GM10266 (cell line): Measurements from ENCODE around the gene PCSK2.

Experiments
- DNase-seq: peaks from one replicate; pipeline ENCODE4 v3.0.0; 2012; ENCODE audit errors: extremely low spot score
- CTCF ChIP-seq: IDR thresholded peaks from 2 replicates; pipeline ENCODE4 v1.5.1; 2012; ENCODE audit warnings: mild to moderate bottlenecking, low read depth; ENCODE audit not compliant: control insufficient read depth, insufficient read depth; ENCODE audit errors: missing control alignments

PCSK2 gene

GRCh38 chr20:17372806-17373440 lies 146.1 kb downstream of the PCSK2 start:
- DNase-seq, result no peak
- no peak for TF ChIP-seq CTCF

GRCh38 chr20:17374086-17374485 lies 147.2 kb downstream of the PCSK2 start:
- TF ChIP-seq CTCF, result no peak
- no peak for DNase-seq

GRCh38 chr20:17376031-17376430 lies 149.2 kb downstream of the PCSK2 start:
- no peak for TF ChIP-seq CTCF
- no peak for DNase-seq

GRCh38 chr20:17377231-17377630 lies 150.4 kb downstream of the PCSK2 start:
- no peak for DNase-seq
- no peak for TF ChIP-seq CTCF

GRCh38 chr20:17379651-17380050 lies 152.8 kb downstream of the PCSK2 start:
- DNase-seq, result no peak
- TF ChIP-seq CTCF, result no peak

GRCh38 chr20:17380801-17381200 lies 154.0 kb downstream of the PCSK2 start:
- TF ChIP-seq CTCF, result no peak
- no peak for DNase-seq

GRCh38 chr20:17381724-17382123 lies 154.9 kb downstream of the PCSK2 start:
- DNase-seq, result no peak
- TF ChIP-seq CTCF, result no peak
